Measurements from ENCODE around the gene RAPGEF6. TPM values are rescaled to one million over a fixed set of nuclear protein-coding genes. Genes with fewer than 3 reads are reported as not detected.

RAPGEF6 gene
- total RNA-seq, 2 donors from 2014 or later: 16.5 to 50.0 TPM

DNA sequence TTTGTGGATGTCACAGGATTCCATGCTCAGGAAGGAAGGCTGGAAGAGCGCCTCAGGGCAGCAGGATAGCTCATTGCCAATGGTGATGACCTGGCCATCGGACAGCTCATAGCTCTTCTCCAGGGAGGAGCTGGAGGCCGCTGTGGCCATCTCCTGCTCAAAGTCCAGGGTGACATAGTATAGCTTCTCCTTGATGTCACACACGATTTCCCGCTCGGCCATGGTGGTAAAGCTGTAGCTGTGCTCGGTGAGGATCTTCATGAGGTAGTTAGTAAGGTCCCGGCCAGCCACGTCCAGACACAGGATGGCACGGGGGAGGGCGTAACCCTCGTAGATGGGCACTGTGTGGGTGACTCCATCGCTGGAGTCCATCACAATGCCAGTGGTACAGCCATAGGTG is 24.3 kb upstream of the RAPGEF6 start:
- DNase-seq (ENCODE audit: low spot score) (no peak), ATAC-seq (ENCODE audit: insufficient number of reproducible peaks, low FRiP score, low read depth) (no peak)
- Histone ChIP-seq H3K36me3 (peaks cover 28% of the 10 kb centered on the region), H3K27ac (no peak overlapping the region), H3K27me3 (replicated peaks; ENCODE audit: insufficient read depth) (no peaks in the 10 kb centered on the region), H3K9me3 (no peaks in the 10 kb centered on the region), H3K4me3 (no peak overlapping the region), H3K4me1 (ENCODE audit: control insufficient read depth in 1 of 2, low read depth in 2 of 2) (no peaks in the 10 kb centered on the region)
- TF ChIP-seq, protein P1, sequence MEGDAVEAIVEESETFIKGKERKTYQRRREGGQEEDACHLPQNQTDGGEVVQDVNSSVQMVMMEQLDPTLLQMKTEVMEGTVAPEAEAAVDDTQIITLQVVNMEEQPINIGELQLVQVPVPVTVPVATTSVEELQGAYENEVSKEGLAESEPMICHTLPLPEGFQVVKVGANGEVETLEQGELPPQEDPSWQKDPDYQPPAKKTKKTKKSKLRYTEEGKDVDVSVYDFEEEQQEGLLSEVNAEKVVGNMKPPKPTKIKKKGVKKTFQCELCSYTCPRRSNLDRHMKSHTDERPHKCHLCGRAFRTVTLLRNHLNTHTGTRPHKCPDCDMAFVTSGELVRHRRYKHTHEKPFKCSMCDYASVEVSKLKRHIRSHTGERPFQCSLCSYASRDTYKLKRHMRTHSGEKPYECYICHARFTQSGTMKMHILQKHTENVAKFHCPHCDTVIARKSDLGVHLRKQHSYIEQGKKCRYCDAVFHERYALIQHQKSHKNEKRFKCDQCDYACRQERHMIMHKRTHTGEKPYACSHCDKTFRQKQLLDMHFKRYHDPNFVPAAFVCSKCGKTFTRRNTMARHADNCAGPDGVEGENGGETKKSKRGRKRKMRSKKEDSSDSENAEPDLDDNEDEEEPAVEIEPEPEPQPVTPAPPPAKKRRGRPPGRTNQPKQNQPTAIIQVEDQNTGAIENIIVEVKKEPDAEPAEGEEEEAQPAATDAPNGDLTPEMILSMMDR (IDR thresholded peaks at IDR 0.05): no peak

DNA sequence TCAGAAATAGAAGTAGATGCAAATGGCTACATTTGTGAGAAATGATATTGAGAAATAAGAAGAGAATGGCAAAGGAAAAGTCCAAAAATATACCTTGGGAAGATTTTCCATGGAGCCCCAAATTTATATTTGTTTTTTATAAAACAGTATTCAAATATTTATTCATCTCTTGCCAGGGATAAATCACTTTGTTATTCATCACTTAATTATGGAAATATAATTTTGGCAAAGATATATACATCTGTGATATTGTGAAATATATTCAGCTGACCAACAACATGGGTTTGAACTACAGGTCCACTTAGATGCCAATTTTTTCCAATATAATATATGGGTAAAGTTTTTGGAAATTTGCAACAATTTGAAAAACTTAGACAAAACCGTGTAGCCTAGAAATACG is 19.7 kb upstream of the RAPGEF6 start:
- ATAC-seq (ENCODE audit: insufficient number of reproducible peaks, low FRiP score, low read depth) (no peak), DNase-seq (ENCODE audit: low spot score) (no peak)
- TF ChIP-seq, protein P1 (IDR thresholded peaks at IDR 0.05): no peak
- Histone ChIP-seq H3K9me3 (no peaks in the 10 kb centered on the region), H3K27ac (no peak overlapping the region), H3K4me3 (no peak overlapping the region), H3K27me3 (replicated peaks; ENCODE audit: insufficient read depth) (no peaks in the 10 kb centered on the region), H3K4me1 (ENCODE audit: control insufficient read depth in 1 of 2, low read depth in 2 of 2) (no peaks in the 10 kb centered on the region), H3K36me3 (peaks cover 18% of the 10 kb centered on the region)

DNA sequence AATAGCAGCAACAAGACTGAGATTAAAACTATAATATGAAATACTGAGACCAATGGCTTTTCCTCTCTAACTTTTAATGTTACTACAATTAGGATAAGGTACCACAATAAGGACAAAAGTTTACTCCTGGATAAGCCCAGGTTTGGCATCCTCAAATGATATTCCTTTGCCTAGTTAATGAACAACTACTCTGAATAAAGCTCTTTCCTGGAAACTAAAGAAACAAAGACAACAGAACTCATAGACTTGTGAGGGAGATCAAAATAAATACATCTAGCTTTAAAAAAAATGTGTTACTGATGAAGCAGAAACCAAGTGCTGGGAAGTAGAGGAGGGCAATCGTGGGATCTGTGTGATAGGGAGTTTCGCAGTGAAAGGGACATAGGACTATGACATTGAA is 19.3 kb upstream of the RAPGEF6 start:
- H3K36me3 ChIP-seq: peaks cover 14% of the 10 kb centered on the region
- no peak overlapping the region for H3K4me3 ChIP-seq
- H3K27ac ChIP-seq: no peak overlapping the region
- no peak for ATAC-seq (ENCODE audit: insufficient number of reproducible peaks, low FRiP score, low read depth)
- TF ChIP-seq, protein P1 (IDR thresholded peaks at IDR 0.05): no peak
- H3K4me1 ChIP-seq (ENCODE audit: control insufficient read depth in 1 of 2, low read depth in 2 of 2): no peaks in the 10 kb centered on the region
- no peaks in the 10 kb centered on the region for H3K9me3 ChIP-seq
- no peaks in the 10 kb centered on the region for H3K27me3 ChIP-seq (replicated peaks; ENCODE audit: insufficient read depth)
- DNase-seq (ENCODE audit: low spot score): no peak

DNA sequence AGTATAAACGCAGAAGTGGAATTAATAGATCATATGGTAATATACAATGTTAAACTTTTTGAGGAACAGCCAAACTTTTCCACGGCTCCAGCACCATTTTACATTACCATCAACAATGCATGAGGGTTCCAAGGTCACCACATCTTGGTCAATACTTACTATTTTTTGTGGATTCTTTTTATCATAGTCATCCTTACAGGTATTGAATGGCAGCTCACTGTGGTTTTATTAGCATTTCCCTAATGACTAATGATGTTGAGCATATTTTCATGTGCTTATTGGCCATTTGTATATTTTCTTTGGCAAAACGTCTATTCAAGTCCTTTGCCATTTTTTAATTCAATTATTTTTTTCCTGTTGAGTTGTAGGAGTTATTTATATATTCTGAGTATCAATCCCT is 14.1 kb upstream of the RAPGEF6 start:
- Histone ChIP-seq H3K36me3 (peaks cover 13% of the 10 kb centered on the region), H3K9me3 (no peaks in the 10 kb centered on the region), H3K4me1 (ENCODE audit: control insufficient read depth in 1 of 2, low read depth in 2 of 2) (peaks cover 0 to 3% of the 10 kb centered on the region in 2 donors), H3K27ac (no peak overlapping the region), H3K4me3 (no peak overlapping the region), H3K27me3 (replicated peaks; ENCODE audit: insufficient read depth) (no peaks in the 10 kb centered on the region)
- TF ChIP-seq, protein P1 (IDR thresholded peaks at IDR 0.05): no peak
- ATAC-seq (ENCODE audit: insufficient number of reproducible peaks, low FRiP score, low read depth) (no peak), DNase-seq (ENCODE audit: low spot score) (no peak)

DNA sequence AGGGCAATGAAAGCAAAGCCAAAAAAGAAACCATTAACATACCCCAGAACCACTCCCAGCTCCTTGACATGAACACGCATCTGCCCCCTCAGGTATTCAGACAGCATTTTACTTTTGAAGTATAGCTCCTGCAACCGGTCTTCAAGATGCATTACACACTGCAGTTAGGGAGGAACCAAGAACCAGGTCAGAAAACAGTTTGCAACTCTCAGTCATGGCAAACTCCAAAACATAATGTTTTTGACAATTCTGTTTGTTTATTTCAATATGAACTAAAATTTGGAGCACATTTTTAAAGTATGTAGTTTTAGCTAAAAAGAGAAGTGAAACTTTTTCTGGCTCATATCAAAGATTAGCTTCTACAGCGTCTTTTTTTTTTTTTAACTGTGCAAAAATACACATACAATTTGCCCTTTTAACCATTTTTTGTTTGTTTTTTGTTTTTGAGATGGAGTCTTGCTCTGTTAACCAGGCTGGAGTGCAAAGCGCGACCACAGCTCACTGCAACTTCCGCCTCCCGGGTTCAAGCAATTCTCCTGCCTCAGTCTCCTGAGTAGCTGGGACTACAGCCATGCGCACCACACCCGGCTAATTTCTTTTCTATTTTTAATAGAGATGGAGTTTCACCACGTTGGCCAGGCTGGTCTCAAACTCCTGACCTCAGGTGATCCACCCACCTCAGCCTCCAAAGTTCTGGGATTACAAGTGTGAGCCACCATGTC is 12.2 kb upstream of the RAPGEF6 start:
- Histone ChIP-seq H3K27me3 (replicated peaks; ENCODE audit: insufficient read depth) (no peaks in the 10 kb centered on the region), H3K27ac (no peak overlapping the region), H3K4me1 (ENCODE audit: control insufficient read depth in 1 of 2, low read depth in 2 of 2) (peaks cover 0 to 3% of the 10 kb centered on the region in 2 donors), H3K9me3 (no peaks in the 10 kb centered on the region), H3K4me3 (no peak overlapping the region), H3K36me3 (peaks cover 13% of the 10 kb centered on the region)
- ATAC-seq (ENCODE audit: insufficient number of reproducible peaks, low FRiP score, low read depth) (no peak), DNase-seq (ENCODE audit: low spot score) (no peak)
- TF ChIP-seq, protein P1 (IDR thresholded peaks at IDR 0.05): no peak

Data from thoracic aorta (tissue), 2 donors.